Gastrocnemius medialis (tissue), 4 donors: ENCODE measurements around the gene TET1. TPM values are rescaled to one million over a fixed set of nuclear protein-coding genes. Genes with fewer than 3 reads are reported as not detected.

ENCODE experiments used
- ATAC-seq, 2 donors: fragments of 150-250 bp; one replicate each; pipeline ENCODE4 v1.9.1; 2016
- DNase-seq, 2 donors: peaks; one replicate each; pipeline ENCODE4 v3.0.0-alpha.2; 2019
- H3K27ac ChIP-seq, 4 donors: fragments of 200-600 bp; sonication (generic); 1 replicate in 1 of 4; 2 replicates in 3 of 4; pipeline ENCODE4 v1.5.1; 2016 to 2018; ENCODE audit warnings: mild to moderate bottlenecking in 2 of 4, moderate library complexity in 1 of 4
- H3K27me3 ChIP-seq, 3 donors: fragments of 200-600 bp; sonication (generic) in 2 of 3; 1 replicate in 1 of 3; 2 replicates in 2 of 3; pipeline versions ENCODE4 v1.5.1 to v1.6.0; 2016 to 2019; ENCODE audit warnings: mild to moderate bottlenecking in 1 of 3, moderate library complexity in 1 of 3
- H3K36me3 ChIP-seq, 2 donors: fragments of 200-600 bp; sonication (generic) in 1 of 2; one replicate each; pipeline ENCODE4 v1.5.1; 2017 to 2018
- H3K4me1 ChIP-seq, 2 donors: fragments of 200-600 bp; sonication (generic) in 1 of 2; one replicate each; pipeline ENCODE4 v1.5.1; 2016 to 2017; ENCODE audit warnings: mild to moderate bottlenecking in 2 of 2
- H3K4me3 ChIP-seq, 4 donors: fragments of 200-600 bp; sonication (generic) in 3 of 4; 1 replicate in 1 of 4; 2 replicates in 3 of 4; pipeline ENCODE4 v1.5.1; 2016 to 2019; ENCODE audit warnings: mild to moderate bottlenecking in 2 of 4
- H3K9me3 ChIP-seq, 3 donors: fragments of 200-600 bp; sonication (generic) in 2 of 3; 1 replicate in 1 of 3; 2 replicates in 2 of 3; pipeline ENCODE4 v1.5.1; 2016 to 2019
- CTCF ChIP-seq, 5 experiments: fragments of 450-650 bp in 3 of 5; fragments of 200-600 bp in 2 of 5; sonication (generic) in 2 of 5; IDR thresholded peaks in 4 of 5; conservative IDR thresholded peaks in 1 of 5; 1 replicate in 4 of 5; 2 replicates in 1 of 5; pipeline ENCODE4 v1.5.1; 2016 to 2019; ENCODE audit warnings: antibody characterized with exemption in 5 of 5, mild to moderate bottlenecking in 3 of 5, moderate library complexity in 3 of 5
- POLR2A ChIP-seq, 2 donors: fragments of 450-650 bp; IDR thresholded peaks; one replicate each; pipeline ENCODE4 v1.6.1; 2017; ENCODE audit warnings: antibody characterized with exemption in 2 of 2, mild to moderate bottlenecking in 2 of 2, moderate library complexity in 2 of 2
- in situ Hi-C, 4 donors: fragments of 200-750 bp; cut with MboI; loops; one replicate each; pipeline versions ENCODE4 v1.15.0 to v1.8.0; 2017; ENCODE audit warnings: low sequenced_read_pairs in 4 of 4
- intact Hi-C: fragments of 100-400 bp; cut with DNase I; formaldehyde crosslinking; loops from one replicate; pipeline ENCODE4 v1.15.1; 2023; ENCODE audit warnings: low total_unique reads
- total RNA-seq, 4 donors: library from RNA; depleted of rRNA; stranded (reverse); fragments of >200 nt; gene quantifications; one replicate each; pipeline versions ENCODE4 v1.1.0 to v1.2.3, GENCODE V29; 2016

Gene TET1
- total RNA-seq, 4 donors from 2014 or later: 1.00 to 2.0 (median 1.4) TPM

DNA sequence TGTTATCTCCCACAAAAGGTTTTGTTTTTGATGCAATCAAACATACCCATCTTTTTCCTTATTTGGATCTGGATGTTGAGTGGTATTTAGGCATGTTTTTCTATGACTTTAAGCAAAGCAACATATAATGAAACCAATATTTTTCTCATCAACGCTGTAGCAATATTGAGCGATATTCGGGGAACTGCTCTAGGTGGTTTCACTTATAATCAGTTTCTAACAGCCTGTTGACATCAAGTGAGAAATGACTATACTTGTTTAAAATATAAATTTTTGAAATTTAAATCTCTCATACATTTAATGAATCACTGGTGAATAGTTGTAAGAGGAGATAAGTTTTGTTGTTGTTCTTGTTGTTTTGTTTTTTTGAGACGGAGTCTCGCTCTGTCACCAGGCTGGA is 108.1 kb downstream of the TET1 start:
- H3K27ac ChIP-seq: no peak overlapping the region
- no peak overlapping the region for H3K4me3 ChIP-seq
- H3K9me3 ChIP-seq: no peaks in the 10 kb centered on the region
- no peaks in the 10 kb centered on the region for H3K36me3 ChIP-seq
- H3K27me3 ChIP-seq: no peaks in the 10 kb centered on the region
- no peak for ATAC-seq
- intact Hi-C loops: no loop called here
- TF ChIP-seq POLR2A (IDR thresholded peaks at IDR 0.05): no peak
- TF ChIP-seq CTCF (IDR thresholded peaks at IDR 0.05 in 4 of 5, conservative IDR thresholded peaks at IDR 0.05 in 1 of 5): no peak
- no peak for DNase-seq
- in situ Hi-C loops: no loop called here
- peaks cover 0 to 4% of the 10 kb centered on the region in 2 donors for H3K4me1 ChIP-seq

GRCh38 chr10:68668972-68669371 is 108.8 kb downstream of the TET1 start:
- in situ Hi-C loops: no loop called here
- TF ChIP-seq POLR2A (IDR thresholded peaks at IDR 0.05): no peak
- no peak for TF ChIP-seq CTCF (IDR thresholded peaks at IDR 0.05 in 4 of 5, conservative IDR thresholded peaks at IDR 0.05 in 1 of 5)
- Histone ChIP-seq H3K9me3 (no peaks in the 10 kb centered on the region), H3K4me1 (peaks cover 0 to 4% of the 10 kb centered on the region in 2 donors), H3K4me3 (no peak overlapping the region), H3K36me3 (no peaks in the 10 kb centered on the region), H3K27me3 (no peaks in the 10 kb centered on the region), H3K27ac (no peak overlapping the region)
- intact Hi-C loops: no loop called here
- DNase-seq (no peak), ATAC-seq (no peak)

DNA sequence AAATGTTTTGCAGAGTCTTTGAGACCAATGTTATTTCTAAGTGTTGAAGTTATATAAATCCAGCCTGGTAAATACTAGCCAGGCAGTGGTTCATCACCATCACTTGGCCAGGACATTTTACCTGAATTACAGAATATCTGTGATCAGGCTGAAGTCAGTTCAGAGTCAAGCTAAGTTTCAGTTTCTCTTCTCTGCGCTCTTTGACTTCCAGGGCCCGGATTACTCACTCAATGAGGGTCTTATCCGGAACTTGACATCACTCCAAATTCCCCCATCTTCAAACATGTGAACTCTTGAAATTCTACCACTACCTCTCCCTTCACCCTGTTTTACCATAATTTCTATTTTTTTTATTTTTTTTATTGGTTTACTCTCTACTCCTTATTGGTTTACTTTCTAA is 124.3 kb downstream of the TET1 start:
- in situ Hi-C loops (no loop called here), intact Hi-C loops (no loop called here)
- ATAC-seq (no peak), DNase-seq (no peak)
- H3K36me3 ChIP-seq: no peaks in the 10 kb centered on the region
- H3K27ac ChIP-seq: no peak overlapping the region
- H3K27me3 ChIP-seq: no peaks in the 10 kb centered on the region
- no peaks in the 10 kb centered on the region for H3K9me3 ChIP-seq
- TF ChIP-seq POLR2A (IDR thresholded peaks at IDR 0.05): no peak
- no peak for TF ChIP-seq CTCF (IDR thresholded peaks at IDR 0.05 in 4 of 5, conservative IDR thresholded peaks at IDR 0.05 in 1 of 5)
- H3K4me3 ChIP-seq: no peak overlapping the region
- no peaks in the 10 kb centered on the region for H3K4me1 ChIP-seq

GRCh38 chr10:68696018-68696417 is 135.9 kb downstream of the TET1 start:
- TF ChIP-seq CTCF (IDR thresholded peaks at IDR 0.05 in 4 of 5, conservative IDR thresholded peaks at IDR 0.05 in 1 of 5) (no peak), POLR2A (IDR thresholded peaks at IDR 0.05) (no peak)
- H3K27ac ChIP-seq: no peak overlapping the region
- intact Hi-C loops (no loop called here), in situ Hi-C loops (no loop called here)
- no peak overlapping the region for H3K4me3 ChIP-seq
- ATAC-seq: no peak
- H3K9me3 ChIP-seq: no peaks in the 10 kb centered on the region
- H3K4me1 ChIP-seq: peaks cover 7% of the 10 kb centered on the region in 2 donors
- H3K27me3 ChIP-seq: no peaks in the 10 kb centered on the region
- no peak for DNase-seq
- no peaks in the 10 kb centered on the region for H3K36me3 ChIP-seq

GRCh38 chr10:68697106-68697505 is 137.0 kb downstream of the TET1 start:
- H3K4me1 ChIP-seq: peaks cover 7% of the 10 kb centered on the region in 2 donors
- ATAC-seq (no peak), DNase-seq (no peak)
- H3K9me3 ChIP-seq: no peaks in the 10 kb centered on the region
- H3K4me3 ChIP-seq: no peak overlapping the region
- H3K27me3 ChIP-seq: no peaks in the 10 kb centered on the region
- TF ChIP-seq CTCF (IDR thresholded peaks at IDR 0.05 in 4 of 5, conservative IDR thresholded peaks at IDR 0.05 in 1 of 5) (no peak), POLR2A (IDR thresholded peaks at IDR 0.05) (no peak)
- in situ Hi-C loops (no loop called here), intact Hi-C loops (no loop called here)
- H3K36me3 ChIP-seq: no peaks in the 10 kb centered on the region
- H3K27ac ChIP-seq: no peak overlapping the region
